HG03196 (cell line): Measurements from ENCODE around the gene ERVK3-1.
"Not testable (repeated sequence)": the region's sequence is repeated elsewhere in the genome, so short reads cannot be mapped to it uniquely, and the experiment has no call there.

ENCODE experiments used
- ATAC-seq: cut with Tn5 transposase; IDR thresholded peaks from one replicate; pipeline ENCODE4 v1.9.1; 2021; ENCODE audit not compliant: unreplicated experiment

The ERVK3-1 gene

DNA sequence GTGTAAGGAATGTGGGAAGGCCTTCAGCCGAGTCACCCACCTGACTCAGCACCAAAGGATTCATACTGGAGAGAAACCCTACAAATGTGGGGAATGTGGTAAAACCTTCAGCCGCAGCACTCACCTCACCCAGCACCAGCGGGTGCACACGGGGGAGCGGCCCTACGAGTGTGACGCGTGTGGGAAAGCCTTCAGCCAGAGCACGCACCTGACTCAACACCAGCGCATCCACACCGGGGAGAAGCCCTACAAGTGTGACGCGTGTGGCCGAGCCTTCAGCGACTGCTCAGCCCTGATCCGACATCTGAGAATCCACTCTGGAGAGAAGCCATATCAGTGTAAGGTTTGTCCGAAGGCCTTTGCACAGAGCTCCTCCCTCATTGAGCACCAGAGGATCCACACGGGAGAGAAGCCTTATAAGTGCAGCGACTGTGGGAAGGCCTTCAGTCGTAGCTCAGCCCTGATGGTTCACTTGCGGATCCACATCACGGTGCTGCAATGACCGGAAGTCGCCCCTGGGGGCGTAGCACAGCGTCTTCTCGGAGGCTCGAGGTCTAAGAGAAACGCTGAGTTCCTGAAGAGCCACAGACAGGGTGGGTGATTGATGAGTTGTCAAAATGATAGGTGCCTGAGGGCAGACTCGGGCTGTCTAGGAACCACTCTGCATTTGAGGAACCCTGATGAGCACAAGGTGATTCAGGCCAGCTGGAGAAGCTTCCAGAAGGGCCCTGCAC, 33.8 kb downstream of the ERVK3-1 start:
- ATAC-seq = no peak

GRCh38 chr19:58345558-58345957, 40.4 kb downstream of the ERVK3-1 start:
- ATAC-seq = no peak

DNA sequence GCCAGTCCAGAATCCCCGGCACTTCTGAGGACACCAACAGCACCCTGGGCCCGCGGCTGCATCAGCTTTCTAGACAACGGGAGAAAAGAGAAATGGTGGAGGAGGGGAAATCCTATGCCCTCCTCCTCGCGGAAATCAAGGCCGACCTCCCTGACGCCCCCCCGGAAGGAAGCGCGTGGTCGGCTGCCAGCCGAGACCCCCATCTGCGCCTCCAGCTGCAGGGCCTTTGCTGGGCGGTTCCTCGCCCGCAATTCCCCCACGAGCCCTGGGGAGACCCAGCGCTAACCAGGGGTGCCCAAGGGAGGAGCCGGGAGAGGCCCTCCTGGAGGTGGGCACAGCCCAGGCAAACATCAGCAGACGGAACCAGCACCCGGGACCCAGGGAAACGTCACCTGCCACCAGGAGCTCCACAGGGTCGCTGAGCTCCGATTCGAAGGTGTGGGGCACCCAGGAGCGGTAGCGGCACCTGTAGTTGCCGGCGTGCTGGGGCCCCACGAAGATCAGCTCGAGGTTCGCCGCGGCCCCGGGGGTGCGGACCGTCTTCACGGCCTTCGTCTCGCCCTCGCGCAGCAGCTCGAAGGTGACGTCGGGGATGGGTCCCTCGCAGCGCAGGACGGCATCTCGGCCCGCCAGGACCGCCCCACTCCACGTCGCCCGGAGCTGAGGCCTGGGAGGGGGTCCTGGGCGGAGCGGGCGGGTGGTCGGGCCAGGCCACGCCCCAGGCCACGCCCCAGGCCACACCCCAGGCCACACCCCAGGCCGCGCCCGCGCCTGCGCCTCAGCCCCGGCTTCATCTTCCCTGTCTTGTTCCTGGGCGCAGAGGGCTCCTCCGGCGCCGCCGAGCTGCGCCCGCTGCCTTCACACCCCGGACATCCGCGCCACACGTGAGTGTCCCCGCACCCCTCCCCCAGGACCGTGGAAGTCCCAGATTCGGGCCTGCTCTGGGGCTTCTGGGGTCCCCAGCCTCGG, 42.1 kb downstream of the ERVK3-1 start:
- ATAC-seq = peak; percentile 68

- not testable (repeated sequence) for ATAC-seq
Measured at GRCh38 chr19:58348080-58348479, 42.9 kb downstream of the ERVK3-1 start.

DNA sequence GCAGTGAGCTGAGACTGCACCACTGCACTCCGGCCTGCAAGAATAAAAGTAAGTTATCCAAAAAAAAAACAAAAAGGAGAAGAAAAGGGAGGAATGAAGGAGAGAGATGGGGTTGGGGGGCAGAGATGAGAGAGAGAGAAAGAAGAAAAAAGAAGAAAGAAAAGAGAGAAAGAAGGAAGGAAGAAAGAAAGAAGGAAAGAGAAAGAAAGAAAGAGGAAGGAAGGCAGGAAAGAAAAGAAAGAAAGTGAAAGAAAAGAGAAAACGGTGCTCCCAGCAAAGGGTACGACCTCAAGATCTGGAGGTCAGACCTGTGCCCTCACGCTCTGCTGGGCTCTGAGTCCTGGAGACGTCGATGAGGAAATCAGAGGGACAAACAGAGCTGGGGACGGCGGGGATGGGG, 44.4 kb downstream of the ERVK3-1 start:
- ATAC-seq = no peak

DNA sequence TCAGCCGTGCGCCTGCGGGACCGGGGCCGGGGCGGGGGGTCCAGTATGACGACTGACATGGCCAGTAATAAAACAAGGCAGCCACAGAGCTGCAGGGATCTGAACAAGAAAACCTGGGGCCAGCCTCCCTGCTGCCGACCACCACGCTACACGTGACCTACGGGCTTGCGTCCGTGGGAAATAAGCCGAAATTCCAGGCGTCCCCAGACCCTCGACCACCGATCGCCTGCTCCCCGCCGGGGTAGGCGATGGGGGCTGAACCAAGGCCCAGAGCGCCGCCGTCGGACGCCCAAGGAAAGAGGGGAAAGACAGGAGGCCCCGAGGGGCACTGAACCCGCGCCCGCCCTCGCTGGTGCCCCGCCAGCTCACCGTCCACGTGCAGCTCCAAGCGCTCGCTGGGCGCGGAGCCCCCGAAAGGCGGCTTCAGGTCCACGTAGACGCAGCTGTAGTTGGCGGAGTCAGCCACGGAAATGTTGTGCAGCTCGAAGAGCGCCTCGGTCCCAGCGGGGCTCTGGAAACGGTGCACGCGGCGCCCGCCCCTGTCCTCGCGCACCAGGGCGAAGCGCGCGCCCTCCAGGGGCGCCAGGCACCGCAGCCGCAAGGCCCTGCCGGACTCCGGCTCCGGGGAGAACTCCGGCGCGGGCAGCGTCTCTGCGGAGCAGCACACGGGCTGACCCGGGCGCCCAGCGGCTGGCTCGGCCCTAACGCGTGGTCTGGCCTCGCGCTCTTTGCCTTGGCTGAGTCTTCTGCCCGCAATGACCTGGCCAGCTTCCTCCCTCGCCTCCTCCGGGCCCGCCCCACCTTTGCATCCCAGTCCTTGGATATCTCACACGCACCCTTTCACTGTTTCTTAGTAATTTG, 45.1 kb downstream of the ERVK3-1 start:
- ATAC-seq = no peak

DNA sequence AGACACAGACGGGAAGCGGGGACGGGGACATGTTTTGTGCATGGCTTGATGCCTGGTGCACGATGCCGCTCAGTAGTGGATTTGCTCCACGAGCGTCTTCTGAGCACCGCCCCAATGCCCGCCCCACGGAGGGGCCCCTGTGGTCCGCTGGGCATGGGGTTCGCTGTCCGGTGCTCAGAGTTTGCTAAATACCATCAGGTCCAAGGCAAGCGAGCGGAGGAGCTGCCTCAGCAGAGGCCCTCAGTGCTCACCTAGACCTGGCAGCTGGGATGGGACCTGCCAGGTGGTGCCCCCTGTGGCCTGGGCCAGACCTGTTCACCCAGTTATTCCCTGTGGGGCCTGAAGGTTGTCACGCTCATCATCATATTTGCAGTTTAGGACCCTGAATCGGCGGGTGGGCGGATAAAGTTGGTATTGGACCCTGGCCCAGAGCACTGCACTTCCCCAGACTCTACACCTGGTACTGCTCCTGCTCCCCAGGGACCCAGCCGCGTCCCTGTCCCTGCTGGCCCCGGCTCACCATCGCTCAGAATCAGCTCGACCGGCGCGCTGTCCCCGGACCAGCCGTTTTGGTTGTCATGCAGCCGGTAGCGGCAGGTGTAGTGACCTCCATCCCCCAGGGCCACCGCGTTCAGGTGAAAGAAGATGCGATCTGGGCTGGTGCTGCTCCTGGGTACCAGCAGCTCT, 45.8 kb downstream of the ERVK3-1 start:
- no peak for ATAC-seq

GRCh38 chr19:58351558-58351878, 46.3 kb downstream of the ERVK3-1 start:
- no peak for ATAC-seq

GRCh38 chr19:58351990-58352755, 47.0 kb downstream of the ERVK3-1 start:
- ATAC-seq = no peak

- ATAC-seq = no peak
Measured at GRCh38 chr19:58352760-58353671, 47.8 kb downstream of the ERVK3-1 start, which contains the start of gene A1BG. A1BG (minus strand) TSS chr19:58353492; CDS start chr19:58353437, 55 bp downstream.

DNA sequence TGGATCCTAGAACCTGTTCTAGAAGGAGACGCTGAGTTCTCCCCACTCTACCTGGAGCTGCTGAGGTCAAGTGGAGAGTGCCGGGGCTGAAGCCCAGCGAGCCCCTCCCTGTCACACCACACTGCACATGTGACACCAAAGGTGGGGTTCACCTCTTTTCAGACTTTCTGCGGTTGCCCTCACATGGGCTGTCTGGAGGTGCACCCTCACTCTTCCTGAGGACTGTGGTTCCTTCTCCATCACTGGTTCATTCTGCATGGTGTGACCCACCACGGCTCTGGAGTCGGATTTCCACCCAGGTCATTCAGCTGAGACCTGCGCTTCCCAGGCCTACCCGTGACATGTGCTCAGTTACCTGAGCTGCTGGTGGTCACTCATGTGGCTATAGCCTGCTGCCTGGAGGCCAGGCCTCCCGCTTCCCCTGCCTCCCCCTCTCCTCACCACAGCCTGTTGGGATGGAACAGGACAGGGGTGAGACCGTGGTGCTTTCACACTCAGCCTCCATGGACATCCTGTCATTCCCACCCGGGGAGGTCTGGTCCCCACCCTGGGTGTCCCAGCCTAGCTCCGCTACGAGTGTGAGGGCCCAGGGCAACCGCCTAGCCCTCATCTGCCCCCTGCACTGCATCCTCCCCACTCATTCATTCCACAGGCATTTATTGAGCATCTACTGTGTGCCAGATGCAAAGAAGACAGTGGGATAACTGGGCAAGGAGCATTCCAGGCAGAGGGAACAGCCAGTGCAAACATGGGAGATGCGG, 48.7 kb downstream of the ERVK3-1 start:
- ATAC-seq = no peak

DNA sequence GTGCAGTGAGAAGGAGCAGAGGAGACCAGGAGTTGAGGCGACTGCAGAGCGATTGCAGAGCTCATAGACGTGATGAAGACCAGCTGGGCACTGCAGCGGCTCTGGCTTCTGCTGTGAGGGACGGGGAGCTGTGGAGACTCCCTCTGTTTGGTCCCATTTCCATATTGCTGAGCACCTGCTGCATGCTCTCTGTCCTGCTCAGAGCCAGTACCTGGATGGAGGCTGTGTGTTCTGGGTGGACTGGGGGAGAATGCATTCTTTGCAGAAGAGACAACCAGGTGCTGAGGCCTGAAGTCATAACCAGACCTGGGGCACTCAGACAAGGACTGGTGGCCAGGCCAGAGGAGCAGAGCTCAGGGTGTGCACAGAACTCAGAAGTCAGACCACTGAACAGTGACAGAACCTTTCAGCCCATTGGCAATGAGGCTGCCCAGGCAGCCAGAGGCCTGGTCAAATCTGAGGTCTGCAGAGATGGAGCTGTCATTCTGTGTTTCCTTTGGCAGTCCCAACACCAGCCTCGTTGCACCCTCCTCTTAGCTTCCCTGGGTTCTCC, 49.4 kb downstream of the ERVK3-1 start:
- no peak for ATAC-seq

DNA sequence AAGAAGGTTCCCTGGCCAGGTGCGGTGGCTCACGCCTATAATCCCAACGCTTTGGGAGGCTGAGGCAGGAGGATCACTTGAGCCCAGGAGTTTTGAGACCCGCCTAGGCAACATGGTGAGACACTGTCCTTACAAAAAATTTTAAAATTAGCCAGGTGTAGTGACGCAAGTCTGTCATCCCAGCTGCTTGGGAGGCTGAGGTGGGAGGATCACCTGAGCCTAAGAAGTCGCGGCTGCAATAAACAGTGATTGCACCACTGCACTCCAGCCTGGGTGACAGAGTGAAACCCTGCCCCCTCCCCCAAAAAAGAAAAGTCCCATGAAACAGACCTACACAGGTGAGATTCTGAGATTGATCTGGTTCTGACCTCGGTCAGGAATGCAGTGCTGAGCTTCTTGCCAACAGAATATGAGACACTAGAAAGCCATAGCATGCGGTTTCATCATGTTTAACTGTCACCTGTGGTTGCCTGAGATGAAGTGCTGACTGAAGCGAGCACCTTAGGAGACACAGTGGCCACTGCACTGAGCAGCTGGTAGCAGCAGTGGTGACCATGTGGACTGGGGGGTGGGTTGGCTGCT, 50.1 kb downstream of the ERVK3-1 start:
- ATAC-seq = no peak

- ATAC-seq = no peak
Measured at GRCh38 chr19:58355908-58356765, 51.0 kb downstream of the ERVK3-1 start.

GRCh38 chr19:58356766-58357480, 51.7 kb downstream of the ERVK3-1 start:
- ATAC-seq = no peak
